Neural cell (in vitro differentiated cells): Measurements from ENCODE around the gene TSSC4. TPM values are rescaled to one million over a fixed set of nuclear protein-coding genes. Genes with fewer than 3 reads are reported as not detected.

Source experiments
- H2AFZ ChIP-seq: fragments of 200-600, 300-800 bp; sonication (generic), shearing (Covaris generic); 2 replicates; pipeline ENCODE4 v1.6.0; 2014; ENCODE audit warnings: low read depth, mild to moderate bottlenecking, antibody characterized with exemption, low read length, moderate library complexity
- H3F3A ChIP-seq: fragments of 200-600 bp; shearing (Covaris generic); 2 replicates; pipeline ENCODE4 v1.6.1; 2016; ENCODE audit warnings: mild to moderate bottlenecking, moderate library complexity, mixed read lengths, antibody characterized with exemption, low read length; ENCODE audit not compliant: insufficient read depth, poor library complexity, severe bottlenecking
- H3K27ac ChIP-seq: fragments of 200-600, 300-800 bp; sonication (generic), shearing (Covaris generic); 2 replicates; pipeline ENCODE4 v1.5.1; 2014; ENCODE audit warnings: mild to moderate bottlenecking, low read length, moderate library complexity
- H3K27me3 ChIP-seq: fragments of 300-800, 200-600 bp; sonication (generic), shearing (Covaris generic); 2 replicates; pipeline ENCODE4 v1.6.0; 2014; ENCODE audit warnings: mild to moderate bottlenecking, low read depth, low read length, moderate library complexity; ENCODE audit not compliant: insufficient read depth
- H3K36me3 ChIP-seq: fragments of 300-800, 200-600 bp; sonication (generic), shearing (Covaris generic); 2 replicates; pipeline ENCODE4 v1.5.1; 2014; ENCODE audit warnings: mild to moderate bottlenecking, antibody characterized with exemption, low read length, moderate library complexity; ENCODE audit not compliant: insufficient read depth
- H3K4me2 ChIP-seq: fragments of 300-800, 200-600 bp; sonication (generic), shearing (Covaris generic); 2 replicates; pipeline ENCODE4 v1.6.0; 2014; ENCODE audit warnings: mild to moderate bottlenecking, low read length
- H3K4me3 ChIP-seq: fragments of 300-800, 200-600 bp; sonication (generic), shearing (Covaris generic); 2 replicates; pipeline ENCODE4 v1.5.1; 2014; ENCODE audit warnings: mild to moderate bottlenecking, low read length, moderate library complexity
- H3K79me2 ChIP-seq: fragments of 200-600 bp; shearing (Covaris generic); replicated peaks from 2 replicates; pipeline ENCODE4 v1.6.0; 2014; ENCODE audit warnings: mild to moderate bottlenecking, low read length, moderate library complexity; ENCODE audit not compliant: insufficient read depth
- H3K9ac ChIP-seq: fragments of 300-800, 200-600 bp; sonication (generic), shearing (Covaris generic); 2 replicates; pipeline ENCODE4 v1.6.1; 2016; ENCODE audit warnings: mild to moderate bottlenecking, low read length, mixed read lengths
- H3K9me2 ChIP-seq: fragments of 200-600 bp; shearing (Covaris generic); 2 replicates; pipeline ENCODE4 v1.6.1; 2016; ENCODE audit warnings: mild to moderate bottlenecking, low read length, mixed read lengths; ENCODE audit not compliant: insufficient read depth
- H3K9me3 ChIP-seq: fragments of 200-600, 300-800 bp; sonication (generic), shearing (Covaris generic); 2 replicates; pipeline ENCODE4 v1.6.1; 2016; ENCODE audit warnings: mild to moderate bottlenecking, mixed run types, low read length, moderate library complexity, mixed read lengths
- H4K20me1 ChIP-seq: fragments of 200-600 bp; shearing (Covaris generic); 2 replicates; pipeline ENCODE4 v1.6.1; 2016; ENCODE audit warnings: mild to moderate bottlenecking, mixed run types; ENCODE audit not compliant: insufficient read depth
- EP300 ChIP-seq: fragments of 450-650 bp; conservative IDR thresholded peaks from 2 replicates; pipeline ENCODE4 v1.6.1; 2014; ENCODE audit warnings: antibody characterized with exemption, mild to moderate bottlenecking, moderate library complexity; ENCODE audit not compliant: poor library complexity, severe bottlenecking
- MXI1 ChIP-seq: fragments of 450-650 bp; conservative IDR thresholded peaks from 2 replicates; pipeline ENCODE4 v1.6.1; 2014; ENCODE audit warnings: antibody characterized with exemption, mild to moderate bottlenecking; ENCODE audit not compliant: poor library complexity, severe bottlenecking
- POLR2AphosphoS5 ChIP-seq: IDR thresholded peaks from 2 replicates; pipeline ENCODE4 v1.6.1; 2012
- RAD21 ChIP-seq: fragments of 450-650 bp; conservative IDR thresholded peaks from 2 replicates; pipeline ENCODE4 v1.6.1; 2014; ENCODE audit warnings: antibody characterized with exemption, mild to moderate bottlenecking, moderate library complexity
- SMC3 ChIP-seq: fragments of 450-650 bp; conservative IDR thresholded peaks from 2 replicates; pipeline ENCODE4 v1.6.1; 2014; ENCODE audit warnings: antibody characterized with exemption, mild to moderate bottlenecking, moderate library complexity; ENCODE audit not compliant: poor library complexity
- TAF1 ChIP-seq: IDR thresholded peaks from 2 replicates; pipeline ENCODE4 v1.6.1; 2012; ENCODE audit warnings: low read depth
- polyA plus RNA-seq: library from polyadenylated mRNA; depleted of rRNA; stranded (reverse); fragments of >200 nt; gene quantifications from 2 replicates; pipeline ENCODE4 v1.2.3, GENCODE V29; 2014
- TF ChIP-seq, protein P1 (sequence below): IDR thresholded peaks from 2 replicates; pipeline ENCODE4 v1.6.1; 2012; ENCODE audit warnings: borderline replicate concordance
- TF ChIP-seq, protein P2 (sequence below): fragments of 450-650 bp; IDR thresholded peaks from 2 replicates; pipeline ENCODE4 v1.5.1; 2014; ENCODE audit warnings: antibody characterized with exemption, mild to moderate bottlenecking, moderate library complexity; ENCODE audit not compliant: poor library complexity, severe bottlenecking

Gene TSSC4
- polyA plus RNA-seq, 1 donor from 2014 or later, result 54.3 TPM

DNA sequence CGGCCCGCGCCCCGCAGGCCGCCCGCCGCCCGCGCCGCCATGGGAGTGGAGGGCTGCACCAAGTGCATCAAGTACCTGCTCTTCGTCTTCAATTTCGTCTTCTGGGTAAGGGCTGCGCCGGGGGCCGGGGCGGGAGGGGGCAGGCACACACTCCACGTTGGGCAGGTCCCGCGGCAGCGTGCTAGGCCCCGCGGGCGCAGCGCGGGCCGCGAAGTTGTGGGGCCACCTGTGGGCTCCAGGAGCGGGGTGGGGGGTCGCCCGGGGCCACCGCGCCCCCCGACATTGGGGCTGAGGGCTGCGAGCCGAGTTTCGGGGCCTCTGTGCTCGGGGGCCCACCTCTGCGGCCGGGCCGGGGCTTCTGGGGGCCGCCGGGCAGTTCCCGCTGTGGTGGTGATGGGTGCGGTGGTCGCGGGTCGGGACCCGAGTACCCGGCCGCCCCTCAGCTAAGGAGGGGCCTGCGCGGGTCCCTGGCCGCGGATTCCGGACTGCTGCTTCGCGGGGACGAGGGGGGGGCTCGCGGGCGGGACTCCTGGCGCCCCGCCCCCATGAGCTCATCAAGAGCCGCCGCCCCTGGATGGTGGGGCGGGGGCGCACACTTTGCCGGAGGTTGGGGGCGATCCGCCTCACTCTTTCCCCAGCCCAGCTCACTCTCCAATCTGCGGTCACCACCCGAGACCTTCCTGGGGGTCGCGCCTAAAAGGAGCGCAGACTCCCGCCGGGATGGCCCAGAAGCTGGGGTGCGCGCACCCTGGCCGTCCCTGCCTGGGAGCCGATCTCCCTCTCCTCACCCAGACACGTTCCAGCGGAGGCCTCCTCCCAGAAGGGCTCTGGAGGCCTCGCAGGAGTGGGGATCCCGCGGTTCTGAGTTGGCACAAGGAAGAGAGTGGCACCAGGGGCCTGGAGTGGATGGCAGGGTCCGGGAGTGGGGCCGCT lies 22.8 kb upstream of the TSSC4 start:
- Histone ChIP-seq H3K27me3 (no peaks in the 10 kb centered on the region), H3K9me3 (peaks cover 2% of the 10 kb centered on the region), H3K9me2 (no peaks in the 10 kb centered on the region), H3K4me3 (peak overlapping the region; percentile 84), H3K79me2 (peaks cover 33% of the 10 kb centered on the region), H3K36me3 (no peaks in the 10 kb centered on the region), H3K27ac (peak overlapping the region; percentile 33), H3K9ac (peak overlapping the region; percentile 77), H3K4me2 (peak overlapping the region; percentile 94), H3F3A (no peaks in the 10 kb centered on the region), H2AFZ (peak overlapping the region; percentile 1), H4K20me1 (peaks cover 8% of the 10 kb centered on the region)
- no peak for TF ChIP-seq SMC3
- peak; percentile 41 for TF ChIP-seq MXI1
- TF ChIP-seq EP300, result no peak
- TF ChIP-seq, protein P1, sequence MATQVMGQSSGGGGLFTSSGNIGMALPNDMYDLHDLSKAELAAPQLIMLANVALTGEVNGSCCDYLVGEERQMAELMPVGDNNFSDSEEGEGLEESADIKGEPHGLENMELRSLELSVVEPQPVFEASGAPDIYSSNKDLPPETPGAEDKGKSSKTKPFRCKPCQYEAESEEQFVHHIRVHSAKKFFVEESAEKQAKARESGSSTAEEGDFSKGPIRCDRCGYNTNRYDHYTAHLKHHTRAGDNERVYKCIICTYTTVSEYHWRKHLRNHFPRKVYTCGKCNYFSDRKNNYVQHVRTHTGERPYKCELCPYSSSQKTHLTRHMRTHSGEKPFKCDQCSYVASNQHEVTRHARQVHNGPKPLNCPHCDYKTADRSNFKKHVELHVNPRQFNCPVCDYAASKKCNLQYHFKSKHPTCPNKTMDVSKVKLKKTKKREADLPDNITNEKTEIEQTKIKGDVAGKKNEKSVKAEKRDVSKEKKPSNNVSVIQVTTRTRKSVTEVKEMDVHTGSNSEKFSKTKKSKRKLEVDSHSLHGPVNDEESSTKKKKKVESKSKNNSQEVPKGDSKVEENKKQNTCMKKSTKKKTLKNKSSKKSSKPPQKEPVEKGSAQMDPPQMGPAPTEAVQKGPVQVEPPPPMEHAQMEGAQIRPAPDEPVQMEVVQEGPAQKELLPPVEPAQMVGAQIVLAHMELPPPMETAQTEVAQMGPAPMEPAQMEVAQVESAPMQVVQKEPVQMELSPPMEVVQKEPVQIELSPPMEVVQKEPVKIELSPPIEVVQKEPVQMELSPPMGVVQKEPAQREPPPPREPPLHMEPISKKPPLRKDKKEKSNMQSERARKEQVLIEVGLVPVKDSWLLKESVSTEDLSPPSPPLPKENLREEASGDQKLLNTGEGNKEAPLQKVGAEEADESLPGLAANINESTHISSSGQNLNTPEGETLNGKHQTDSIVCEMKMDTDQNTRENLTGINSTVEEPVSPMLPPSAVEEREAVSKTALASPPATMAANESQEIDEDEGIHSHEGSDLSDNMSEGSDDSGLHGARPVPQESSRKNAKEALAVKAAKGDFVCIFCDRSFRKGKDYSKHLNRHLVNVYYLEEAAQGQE, result no peak
- TF ChIP-seq, protein P2, sequence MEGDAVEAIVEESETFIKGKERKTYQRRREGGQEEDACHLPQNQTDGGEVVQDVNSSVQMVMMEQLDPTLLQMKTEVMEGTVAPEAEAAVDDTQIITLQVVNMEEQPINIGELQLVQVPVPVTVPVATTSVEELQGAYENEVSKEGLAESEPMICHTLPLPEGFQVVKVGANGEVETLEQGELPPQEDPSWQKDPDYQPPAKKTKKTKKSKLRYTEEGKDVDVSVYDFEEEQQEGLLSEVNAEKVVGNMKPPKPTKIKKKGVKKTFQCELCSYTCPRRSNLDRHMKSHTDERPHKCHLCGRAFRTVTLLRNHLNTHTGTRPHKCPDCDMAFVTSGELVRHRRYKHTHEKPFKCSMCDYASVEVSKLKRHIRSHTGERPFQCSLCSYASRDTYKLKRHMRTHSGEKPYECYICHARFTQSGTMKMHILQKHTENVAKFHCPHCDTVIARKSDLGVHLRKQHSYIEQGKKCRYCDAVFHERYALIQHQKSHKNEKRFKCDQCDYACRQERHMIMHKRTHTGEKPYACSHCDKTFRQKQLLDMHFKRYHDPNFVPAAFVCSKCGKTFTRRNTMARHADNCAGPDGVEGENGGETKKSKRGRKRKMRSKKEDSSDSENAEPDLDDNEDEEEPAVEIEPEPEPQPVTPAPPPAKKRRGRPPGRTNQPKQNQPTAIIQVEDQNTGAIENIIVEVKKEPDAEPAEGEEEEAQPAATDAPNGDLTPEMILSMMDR, result no peak
- no peak for TF ChIP-seq POLR2AphosphoS5

DNA sequence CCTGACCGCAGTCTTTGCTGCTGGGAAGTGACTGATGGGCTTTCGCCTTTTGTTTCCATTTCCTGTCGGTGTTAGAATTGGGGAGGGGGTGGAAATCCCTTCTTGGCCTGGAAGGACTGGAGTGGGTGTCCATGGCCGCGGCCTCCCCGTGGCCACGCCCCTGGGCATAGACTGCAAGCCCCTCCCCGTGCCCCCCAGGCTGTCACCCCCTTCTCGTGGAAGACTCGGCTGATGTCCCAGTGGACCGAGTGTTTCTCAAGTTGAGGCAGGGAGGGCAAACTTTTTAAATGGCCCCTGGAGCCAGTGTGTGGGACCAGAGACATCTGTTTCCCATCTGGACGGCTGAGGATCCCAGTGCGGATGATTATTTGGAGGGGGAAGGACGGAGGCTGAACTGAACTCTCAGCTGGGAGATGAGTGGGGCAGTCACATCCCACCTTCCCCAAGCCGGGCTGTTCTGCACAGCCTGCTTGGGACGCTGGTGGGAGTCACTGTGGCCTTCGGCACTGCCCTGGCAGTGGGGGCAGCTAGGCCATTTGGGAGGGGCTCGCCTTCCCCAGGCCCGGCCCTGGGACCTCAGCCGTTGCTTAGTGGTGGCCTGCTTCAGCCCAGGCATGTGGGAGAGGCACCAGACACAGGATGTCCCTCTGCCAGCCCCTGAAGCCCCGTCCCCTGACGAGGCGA lies 21.9 kb upstream of the TSSC4 start:
- no peaks in the 10 kb centered on the region for H3F3A ChIP-seq
- no peaks in the 10 kb centered on the region for H3K36me3 ChIP-seq
- no peaks in the 10 kb centered on the region for H3K9me2 ChIP-seq
- peak overlapping the region; percentile 94 for H3K4me2 ChIP-seq
- H3K9me3 ChIP-seq, result peaks cover 2% of the 10 kb centered on the region
- H3K27ac ChIP-seq, result peak overlapping the region; percentile 33
- peak overlapping the region; percentile 77 for H3K9ac ChIP-seq
- peaks cover 8% of the 10 kb centered on the region for H4K20me1 ChIP-seq
- H3K27me3 ChIP-seq, result no peaks in the 10 kb centered on the region
- H2AFZ ChIP-seq, result no peak overlapping the region
- TF ChIP-seq, protein P2, result no peak
- TF ChIP-seq EP300 (no peak), MXI1 (no peak), POLR2AphosphoS5 (no peak), RAD21 (no peak), SMC3 (no peak), TAF1 (no peak)
- TF ChIP-seq, protein P1, result no peak
- peak overlapping the region; percentile 84 for H3K4me3 ChIP-seq
- H3K79me2 ChIP-seq, result peaks cover 33% of the 10 kb centered on the region
